ENCODE measurements around the gene ASAH2B.

Gene ASAH2B

GRCh38 chr10:50805981-50806622 lies 66.4 kb downstream of the ASAH2B start:
- no peak for DNase-seq (ENCODE audit: low spot score)
- Histone ChIP-seq H3K27ac (no peak overlapping the region), H3K4me3 (no peak overlapping the region)
- TF ChIP-seq CTCF (IDR thresholded peaks at IDR 0.05): no peak

GRCh38 chr10:50807851-50808776 lies 68.4 kb downstream of the ASAH2B start:
- DNase-seq (ENCODE audit: low spot score): no peak
- TF ChIP-seq CTCF (IDR thresholded peaks at IDR 0.05): no peak

More at GRCh38 chr10:50807851-50808776, 68.4 kb downstream of the ASAH2B start:
- H3K4me3 ChIP-seq: no peak overlapping the region
- no peak overlapping the region for H3K27ac ChIP-seq

Measured in coronary artery (tissue), 2 donors.